IMR-90 (cell line): ENCODE measurements around the gene DCDC1. TPM values are rescaled to one million over a fixed set of nuclear protein-coding genes. Genes with fewer than 3 reads are reported as not detected.

ENCODE experiments used
- ATAC-seq: fragments of 200-7000 bp; cut with Tn5 transposase; 2 replicates; pipeline ENCODE4 v1.9.1; 2020; ENCODE audit warnings: low read depth, mild to moderate bottlenecking, moderate library complexity
- BruUV-seq: library from RNA; stranded (reverse); fragments of 400-500 nt; replicated peaks from 2 replicates; lab custom pipeline; 2021; lab: Mats Ljungman, UMichigan
- CTCF ChIA-PET: fragments of 300-600 bp; formaldehyde crosslinking; extraction: SDS; loops from one replicate; lab custom pipeline; 2021; ENCODE audit warnings: antibody characterized with exemption; lab: Yijun Ruan, JAX
- POLR2A ChIA-PET: fragments of 300-600 bp; sonication (Branson Sonifier 250); formaldehyde crosslinking; loops from one replicate; lab custom pipeline; 2022; ENCODE audit warnings: antibody characterized with exemption; ENCODE audit not compliant: unreplicated experiment; lab: Charles Lee
- DNase-seq: peaks from one replicate; pipeline ENCODE4 v3.0.0; 2013
- H2AFZ ChIP-seq: replicated peaks from 2 replicates; pipeline ENCODE3; 2013; ENCODE audit warnings: low read length, mild to moderate bottlenecking; ENCODE audit not compliant: poor library complexity
- H2AK5ac ChIP-seq: 2 replicates; pipeline ENCODE4 v1.6.1; 2013; ENCODE audit warnings: low read depth, low read length, inconsistent platforms
- H2AK9ac ChIP-seq: replicated peaks from 2 replicates; pipeline ENCODE3; 2013; ENCODE audit warnings: mild to moderate bottlenecking, low read depth, low read length, moderate library complexity; ENCODE audit not compliant: poor library complexity
- H2BK120ac ChIP-seq: 2 replicates; pipeline ENCODE4 v1.6.1; 2013; ENCODE audit warnings: low read depth, low read length, inconsistent platforms
- H2BK15ac ChIP-seq: 3 replicates; pipeline ENCODE4 v1.6.1; 2013; ENCODE audit warnings: low read depth, low read length, inconsistent platforms
- H2BK20ac ChIP-seq: 2 replicates; pipeline ENCODE4 v1.6.1; 2013; ENCODE audit warnings: low read depth, mild to moderate bottlenecking, inconsistent platforms, low read length, moderate library complexity
- H2BK5ac ChIP-seq: 2 replicates; pipeline ENCODE4 v1.6.1; 2013; ENCODE audit warnings: mild to moderate bottlenecking, low read depth, low read length, inconsistent platforms; ENCODE audit not compliant: poor library complexity, severe bottlenecking
- H3K14ac ChIP-seq: replicated peaks from 2 replicates; pipeline ENCODE4 v1.6.1; 2013; ENCODE audit warnings: low read depth, low read length, inconsistent platforms
- H3K18ac ChIP-seq: 2 replicates; pipeline ENCODE4 v1.6.1; 2013; ENCODE audit warnings: low read depth, low read length, control low read depth
- H3K23ac ChIP-seq: 2 replicates; pipeline ENCODE4 v1.6.1; 2013; ENCODE audit warnings: low read depth, low read length, inconsistent platforms
- H3K27ac ChIP-seq: 2 replicates; pipeline ENCODE4 v1.5.1; 2013; ENCODE audit warnings: mild to moderate bottlenecking, control low read depth, low read length; ENCODE audit not compliant: insufficient read depth
- H3K27me3 ChIP-seq: 2 replicates; pipeline ENCODE4 v1.6.1; 2013; ENCODE audit warnings: low read length; ENCODE audit not compliant: control insufficient read depth, insufficient read depth
- H3K36me3 ChIP-seq: 2 replicates; pipeline ENCODE4 v1.6.1; 2013; ENCODE audit warnings: low read length, mixed read lengths; ENCODE audit not compliant: control insufficient read depth, insufficient read depth
- H3K4ac ChIP-seq: 2 replicates; pipeline ENCODE4 v1.6.1; 2013; ENCODE audit warnings: low read depth, low read length, inconsistent platforms
- H3K4me1 ChIP-seq: 2 replicates; pipeline ENCODE4 v1.6.1; 2013; ENCODE audit warnings: low read length, mixed read lengths; ENCODE audit not compliant: control insufficient read depth, insufficient read depth
- H3K4me2 ChIP-seq: 2 replicates; pipeline ENCODE4 v1.6.1; 2013; ENCODE audit warnings: low read depth, mild to moderate bottlenecking, control low read depth, low read length, moderate library complexity
- H3K4me3 ChIP-seq: 2 replicates; pipeline ENCODE4 v1.5.1; 2013; ENCODE audit warnings: low read depth, mild to moderate bottlenecking, control low read depth, low read length, moderate library complexity; ENCODE audit not compliant: insufficient read depth
- H3K56ac ChIP-seq: 2 replicates; pipeline ENCODE4 v1.6.1; 2013; ENCODE audit warnings: low read length, inconsistent platforms; ENCODE audit not compliant: insufficient read depth; ENCODE audit errors: extremely low read depth
- H3K79me1 ChIP-seq, 2 experiments: 2 replicates each; pipeline ENCODE4 v1.6.1; 2013; ENCODE audit warnings: low read length in 2 of 2, inconsistent platforms in 1 of 2, low read depth in 1 of 2
- H3K9ac ChIP-seq: 2 replicates; pipeline ENCODE4 v1.6.1; 2013; ENCODE audit warnings: low read depth, low read length, control low read depth
- H3K9me1 ChIP-seq: 2 replicates; pipeline ENCODE4 v1.6.1; 2013; ENCODE audit warnings: low read length, inconsistent platforms; ENCODE audit not compliant: insufficient read depth
- H3K9me3 ChIP-seq: 2 replicates; pipeline ENCODE4 v1.6.1; 2013; ENCODE audit warnings: low read length; ENCODE audit not compliant: control insufficient read depth, insufficient read depth
- H4K20me1 ChIP-seq: 2 replicates; pipeline ENCODE4 v1.6.1; 2013; ENCODE audit warnings: low read length, inconsistent platforms; ENCODE audit not compliant: insufficient read depth
- H4K5ac ChIP-seq: 2 replicates; pipeline ENCODE4 v1.6.1; 2013; ENCODE audit warnings: mild to moderate bottlenecking, low read depth, low read length, control low read depth
- H4K8ac ChIP-seq, 2 experiments: 2 replicates each; pipeline ENCODE4 v1.6.1; 2013; ENCODE audit warnings: low read depth in 2 of 2, low read length in 2 of 2, control low read depth in 1 of 2, inconsistent platforms in 1 of 2
- H4K91ac ChIP-seq: 2 replicates; pipeline ENCODE4 v1.6.1; 2013; ENCODE audit warnings: low read depth, low read length, inconsistent platforms; ENCODE audit not compliant: insufficient read depth
- BHLHE40 ChIP-seq: fragments of 150-350 bp; IDR thresholded peaks from 2 replicates; pipeline ENCODE4 v1.6.1; 2016; ENCODE audit warnings: mild to moderate bottlenecking, low read depth, low read length
- CEBPB ChIP-seq: IDR thresholded peaks from 2 replicates; pipeline ENCODE4 v1.6.1; 2012; ENCODE audit warnings: low read depth, low read length, improper control_type of control experiment
- MAZ ChIP-seq: IDR thresholded peaks from 2 replicates; pipeline ENCODE4 v1.6.1; 2012; ENCODE audit warnings: low read depth, mild to moderate bottlenecking, low read length, improper control_type of control experiment, moderate library complexity, borderline replicate concordance
- MXI1 ChIP-seq: IDR thresholded peaks from 2 replicates; pipeline ENCODE4 v1.6.1; 2012; ENCODE audit warnings: low read depth, mild to moderate bottlenecking, low read length, moderate library complexity, borderline replicate concordance
- NFE2L2 ChIP-seq: fragments of 150-350 bp; IDR thresholded peaks from 2 replicates; pipeline ENCODE4 v1.6.1; 2016; ENCODE audit warnings: low read depth, mild to moderate bottlenecking, low read length
- POLR2A ChIP-seq: IDR thresholded peaks from 2 replicates; pipeline ENCODE4 v1.6.1; 2012; ENCODE audit warnings: mild to moderate bottlenecking, low read depth, low read length
- RAD21 ChIP-seq: IDR thresholded peaks from 2 replicates; pipeline ENCODE4 v1.6.1; 2012; ENCODE audit warnings: low read length, improper control_type of control experiment
- SMC3 ChIP-seq: fragments of 150-350 bp; IDR thresholded peaks from 2 replicates; pipeline ENCODE4 v1.6.1; 2016; ENCODE audit warnings: low read depth, mild to moderate bottlenecking, antibody characterized with exemption, low read length, moderate library complexity
- WGBS, 2 experiments: methylation state at CpG; one replicate each; pipeline versions ENCODE4 v1.1.5 to v1.1.7; 2013; ENCODE audit warnings: missing lambda C conversion rate in 2 of 2; ENCODE audit not compliant: insufficient read length in 1 of 2; ENCODE audit errors: extremely low coverage in 2 of 2; 5-methylcytosine and 5-hydroxymethylcytosine counted together
- dilution Hi-C: fragments of 300-500 bp; cut with HindIII; formaldehyde crosslinking; loops from one replicate; pipeline ENCODE4 v1.14.3; 2018; ENCODE audit warnings: low sequenced_read_pairs; ENCODE audit not compliant: unreplicated experiment
- in situ Hi-C: fragments of 300-500 bp; cut with MboI; formaldehyde crosslinking; loops from 3 replicates; pipeline ENCODE4 v1.14.3; 2019; ENCODE audit warnings: low sequenced_read_pairs, inconsistent platforms, mixed read lengths
- intact Hi-C: fragments of 100-400 bp; cut with micrococcal nuclease; formaldehyde crosslinking; loops from 2 replicates; pipeline ENCODE4 v1.10.0; 2022
- polyA plus RNA-seq, 3 experiments: library from polyadenylated mRNA; depleted of rRNA; stranded (reverse); fragments of >200 nt; gene quantifications; 2 replicates each; pipeline ENCODE4 v1.2.3, GENCODE V29; 2012; ENCODE audit warnings: low replicate concordance in 1 of 3
- total RNA-seq: library from RNA; depleted of rRNA; stranded (reverse); fragments of >200 nt; gene quantifications from 2 replicates; pipeline ENCODE4 v1.2.3, GENCODE V29; 2012
- TF ChIP-seq, protein P1 (sequence below): conservative IDR thresholded peaks from 2 replicates; pipeline ENCODE4 v1.5.1; 2012; ENCODE audit warnings: mild to moderate bottlenecking, low read depth, low read length, improper control_type of control experiment
- TF ChIP-seq, protein P2 (sequence below): fragments of 150-350 bp; IDR thresholded peaks from 2 replicates; pipeline ENCODE4 v1.6.1; 2016; ENCODE audit warnings: low read depth, mild to moderate bottlenecking, low read length, moderate library complexity, borderline replicate concordance

The DCDC1 gene
- total and polyA plus RNA-seq, 2 of the 4 experiments (the other 2 are of a cell fraction), result not detected

DNA sequence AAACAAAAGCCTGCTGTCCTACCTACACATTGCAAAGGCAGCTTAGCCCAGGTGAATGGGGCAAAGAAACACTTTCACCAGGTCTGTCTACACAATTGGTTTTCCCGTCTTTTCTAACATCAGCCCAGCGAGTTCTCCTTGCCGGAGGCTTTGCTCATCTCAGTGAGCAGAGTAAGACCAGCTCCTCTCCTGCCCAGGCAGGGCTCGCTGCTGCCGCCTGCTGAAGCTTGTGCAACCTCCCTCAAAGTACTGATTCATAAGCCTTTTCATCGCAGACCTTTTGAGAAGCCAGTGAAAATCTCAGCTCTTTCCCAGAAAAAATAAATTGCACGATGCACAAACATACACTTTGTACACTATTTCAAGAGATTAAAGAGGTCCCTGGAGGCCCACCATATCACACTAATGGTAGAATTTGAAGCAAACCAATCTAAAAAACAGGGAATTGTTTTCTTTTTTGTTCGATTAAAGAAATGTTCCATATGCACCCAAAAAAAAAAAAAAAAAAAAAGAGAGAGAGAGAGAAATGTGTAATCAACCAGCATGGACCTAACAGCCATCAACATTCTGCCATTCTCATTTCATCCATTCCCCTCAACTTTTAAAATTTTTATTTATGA is 455.3 kb downstream of the DCDC1 start:
- no peak overlapping the region for H3K27ac ChIP-seq
- no peaks in the 10 kb centered on the region for H3K27me3 ChIP-seq
- H3K4ac ChIP-seq, result no peak overlapping the region
- dilution Hi-C loops, result no loop called here
- no peak overlapping the region for H4K91ac ChIP-seq
- intact Hi-C loops, result loop anchor here (1.0 to 10.0 kb wide), 2 partner anchors 319 to 568 kb away; no protein-coding TSS in a partner anchor
- H2BK5ac ChIP-seq, result no peak overlapping the region
- H3K23ac ChIP-seq, result no peak overlapping the region
- CTCF ChIA-PET, result interaction anchor here (0.5 to 1.4 kb wide), 7 partner anchors 29 to 571 kb away, joined by 3 to 6 read pairs (median 4); no protein-coding TSS in a partner anchor
- no peak overlapping the region for H2AFZ ChIP-seq
- H3K4me2 ChIP-seq, result no peak overlapping the region
- H3K79me1 ChIP-seq, result no peaks in the 10 kb centered on the region
- no peak overlapping the region for H3K4me3 ChIP-seq
- POLR2A ChIA-PET, result no interaction called here
- H3K9ac ChIP-seq, result no peak overlapping the region
- no peak overlapping the region for H2BK15ac ChIP-seq
- no peak overlapping the region for H4K8ac ChIP-seq
- H3K9me1 ChIP-seq, result no peaks in the 10 kb centered on the region
- no peak overlapping the region for H2AK9ac ChIP-seq
- in situ Hi-C loops, result no loop called here
- H3K18ac ChIP-seq, result no peak overlapping the region
- no peak overlapping the region for H2BK20ac ChIP-seq
- 8% methylated on average over 4 of the region's 8 CpGs; no CpG with 5 or more reads in 1 of the 2 experiments for WGBS, 2 experiments
- H3K14ac ChIP-seq, result no peak overlapping the region
- no peak overlapping the region for H2AK5ac ChIP-seq
- DNase-seq (peak; percentile 48), ATAC-seq (peak; percentile 90)
- H3K4me1 ChIP-seq, result no peaks in the 10 kb centered on the region
- BruUV-seq, result no TSS peak
- no peaks in the 10 kb centered on the region for H4K20me1 ChIP-seq
- no peak overlapping the region for H4K5ac ChIP-seq
- H3K9me3 ChIP-seq, result no peaks in the 10 kb centered on the region
- no peaks in the 10 kb centered on the region for H3K36me3 ChIP-seq
- H2BK120ac ChIP-seq, result no peak overlapping the region
- H3K56ac ChIP-seq, result no peak overlapping the region
- TF ChIP-seq MAZ, result no peak
- no peak for TF ChIP-seq POLR2A
- TF ChIP-seq MXI1, result no peak
- TF ChIP-seq, protein P1, sequence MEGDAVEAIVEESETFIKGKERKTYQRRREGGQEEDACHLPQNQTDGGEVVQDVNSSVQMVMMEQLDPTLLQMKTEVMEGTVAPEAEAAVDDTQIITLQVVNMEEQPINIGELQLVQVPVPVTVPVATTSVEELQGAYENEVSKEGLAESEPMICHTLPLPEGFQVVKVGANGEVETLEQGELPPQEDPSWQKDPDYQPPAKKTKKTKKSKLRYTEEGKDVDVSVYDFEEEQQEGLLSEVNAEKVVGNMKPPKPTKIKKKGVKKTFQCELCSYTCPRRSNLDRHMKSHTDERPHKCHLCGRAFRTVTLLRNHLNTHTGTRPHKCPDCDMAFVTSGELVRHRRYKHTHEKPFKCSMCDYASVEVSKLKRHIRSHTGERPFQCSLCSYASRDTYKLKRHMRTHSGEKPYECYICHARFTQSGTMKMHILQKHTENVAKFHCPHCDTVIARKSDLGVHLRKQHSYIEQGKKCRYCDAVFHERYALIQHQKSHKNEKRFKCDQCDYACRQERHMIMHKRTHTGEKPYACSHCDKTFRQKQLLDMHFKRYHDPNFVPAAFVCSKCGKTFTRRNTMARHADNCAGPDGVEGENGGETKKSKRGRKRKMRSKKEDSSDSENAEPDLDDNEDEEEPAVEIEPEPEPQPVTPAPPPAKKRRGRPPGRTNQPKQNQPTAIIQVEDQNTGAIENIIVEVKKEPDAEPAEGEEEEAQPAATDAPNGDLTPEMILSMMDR, result peak; percentile 55
- TF ChIP-seq SMC3, result peak; percentile 37
- peak; percentile 53; the same call in 1 of the 2 replicates for TF ChIP-seq CEBPB
- peak; percentile 50 for TF ChIP-seq RAD21
- TF ChIP-seq NFE2L2, result no peak
- TF ChIP-seq, protein P2, sequence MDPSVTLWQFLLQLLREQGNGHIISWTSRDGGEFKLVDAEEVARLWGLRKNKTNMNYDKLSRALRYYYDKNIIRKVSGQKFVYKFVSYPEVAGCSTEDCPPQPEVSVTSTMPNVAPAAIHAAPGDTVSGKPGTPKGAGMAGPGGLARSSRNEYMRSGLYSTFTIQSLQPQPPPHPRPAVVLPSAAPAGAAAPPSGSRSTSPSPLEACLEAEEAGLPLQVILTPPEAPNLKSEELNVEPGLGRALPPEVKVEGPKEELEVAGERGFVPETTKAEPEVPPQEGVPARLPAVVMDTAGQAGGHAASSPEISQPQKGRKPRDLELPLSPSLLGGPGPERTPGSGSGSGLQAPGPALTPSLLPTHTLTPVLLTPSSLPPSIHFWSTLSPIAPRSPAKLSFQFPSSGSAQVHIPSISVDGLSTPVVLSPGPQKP, result no peak
- TF ChIP-seq BHLHE40, result no peak
